NCI-H2107 treated with DMSO at 0.1 percent for 48 hours (cell line): Measurements from ENCODE around the gene QPRT.
"Not testable (repeated sequence)": the region's sequence is repeated elsewhere in the genome, so short reads cannot be mapped to it uniquely, and the experiment has no call there.

Experiments
- DNase-seq: peaks from one replicate; lab custom pipeline; 2025; ENCODE audit not compliant: unreplicated experiment; lab: John Stamatoyannopoulos, UW

Gene QPRT

DNA sequence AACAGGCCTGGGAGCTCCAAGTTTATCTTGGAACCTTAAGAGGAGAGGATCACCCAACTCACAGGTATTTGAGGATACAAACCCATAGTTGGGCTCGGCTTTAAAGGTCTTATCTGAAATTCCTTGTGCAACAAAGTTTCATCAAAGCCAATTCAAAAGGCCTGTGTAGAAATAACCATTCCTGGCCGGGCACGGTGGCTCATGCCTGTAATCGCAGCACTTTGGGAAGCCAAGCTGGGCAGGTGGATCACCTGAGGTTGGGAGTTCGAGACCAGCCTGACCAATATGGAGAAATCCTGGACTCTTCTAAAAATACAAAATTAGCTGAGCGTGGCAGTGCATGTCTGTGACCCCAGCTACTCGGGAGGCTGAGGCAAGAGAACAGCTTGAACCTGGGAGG, 38.1 kb downstream of the QPRT start:
- DNase-seq = no peak

DNA sequence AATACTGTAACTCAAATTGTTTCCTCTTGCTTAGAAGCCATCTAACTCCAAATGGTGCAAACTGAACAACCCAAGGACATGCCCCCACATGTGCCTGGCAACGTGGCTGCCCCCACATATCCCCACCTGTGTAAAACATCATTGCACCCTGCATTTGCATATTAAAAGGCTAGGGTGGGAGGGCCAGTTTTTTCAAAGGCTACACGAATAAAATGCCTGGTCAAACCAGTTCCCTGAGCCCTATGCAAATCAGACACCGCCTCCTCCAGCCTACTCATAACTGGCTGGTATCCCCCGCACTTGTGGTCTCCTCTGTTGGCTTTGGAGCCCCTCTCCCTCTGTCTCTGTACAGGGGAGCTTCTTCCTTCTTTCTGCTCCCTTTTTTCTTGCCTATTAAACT, 40.1 kb downstream of the QPRT start:
- no peak for DNase-seq

DNA sequence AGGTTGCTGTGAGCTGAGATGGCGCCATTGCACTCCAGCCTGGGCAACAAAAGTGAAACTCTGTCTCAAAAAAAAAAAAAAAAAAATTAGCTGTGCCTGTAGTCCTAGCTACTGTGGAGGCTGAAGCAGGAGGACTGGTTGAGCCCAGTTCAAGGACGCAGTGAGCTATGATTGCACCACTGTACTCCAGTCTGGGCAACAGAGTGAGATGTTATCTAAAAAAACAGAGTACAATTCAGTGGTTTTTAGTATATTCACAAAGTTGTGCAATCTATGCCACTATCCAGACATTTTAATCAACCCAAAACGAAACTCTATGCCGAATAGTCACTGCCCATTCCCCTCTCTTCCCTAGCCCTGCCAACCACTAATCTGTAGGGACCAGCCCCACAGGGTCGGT, 41.7 kb downstream of the QPRT start:
- no peak for DNase-seq

DNA sequence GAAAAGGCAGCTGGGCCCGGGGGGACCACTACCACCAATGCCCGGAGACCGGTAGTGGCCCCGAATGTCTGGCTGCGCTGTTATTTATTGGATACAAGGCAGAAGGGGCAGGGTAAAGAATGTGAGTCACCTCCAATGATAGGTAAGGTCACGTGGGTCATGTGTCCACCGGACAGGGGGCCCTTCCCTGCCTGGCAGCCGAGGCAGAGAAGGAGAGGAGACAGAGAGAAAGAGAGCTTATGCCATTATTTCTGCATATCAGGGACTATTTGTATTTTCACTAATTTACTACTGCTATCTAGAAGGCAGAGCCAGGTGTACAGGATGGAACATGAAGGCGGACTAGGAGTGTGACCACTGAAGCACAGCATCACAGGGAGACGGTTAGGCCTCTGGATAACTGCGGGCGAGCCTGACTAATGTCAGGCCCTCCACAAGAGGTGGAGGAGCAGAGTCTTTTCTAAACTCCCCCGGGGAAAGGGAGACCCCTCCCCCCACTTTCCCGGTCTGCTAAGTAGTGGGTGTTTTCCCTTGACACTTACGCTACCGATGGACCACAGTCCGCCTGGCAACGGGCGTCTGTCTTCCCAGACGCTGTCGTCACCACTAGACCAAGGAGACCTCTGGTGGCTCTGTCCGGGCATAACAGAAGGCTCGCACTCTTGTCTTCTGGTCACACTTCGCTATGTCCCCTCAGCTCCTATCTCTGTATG, 42.3 kb downstream of the QPRT start:
- DNase-seq = peak; percentile 50

DNA sequence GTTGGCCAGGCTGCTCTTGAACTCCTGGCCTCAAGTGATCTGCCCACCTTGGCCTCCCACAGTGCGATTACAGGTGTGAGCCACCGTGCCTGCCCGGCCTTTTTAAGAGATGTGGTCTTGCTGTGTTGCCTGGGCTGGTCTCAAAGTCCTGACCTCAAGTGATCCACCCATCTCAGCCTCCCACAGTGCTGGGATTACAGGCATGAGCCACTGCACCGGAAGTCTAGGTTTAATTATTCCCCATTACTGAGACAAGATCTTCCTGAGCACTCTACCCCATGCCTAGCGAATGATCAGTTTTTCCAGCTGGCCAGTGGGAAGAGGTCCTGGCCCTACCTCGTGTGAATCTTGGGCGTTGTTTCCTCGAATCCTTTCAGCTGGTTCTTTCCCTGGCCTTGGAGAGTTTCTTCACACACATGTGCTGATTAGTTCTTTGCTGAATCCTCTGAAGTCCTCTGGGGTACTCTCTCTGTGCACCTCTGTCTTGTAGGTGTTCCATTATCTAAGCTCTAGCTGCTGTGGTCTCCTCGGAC, 47.9 kb downstream of the QPRT start:
- DNase-seq = no peak

DNA sequence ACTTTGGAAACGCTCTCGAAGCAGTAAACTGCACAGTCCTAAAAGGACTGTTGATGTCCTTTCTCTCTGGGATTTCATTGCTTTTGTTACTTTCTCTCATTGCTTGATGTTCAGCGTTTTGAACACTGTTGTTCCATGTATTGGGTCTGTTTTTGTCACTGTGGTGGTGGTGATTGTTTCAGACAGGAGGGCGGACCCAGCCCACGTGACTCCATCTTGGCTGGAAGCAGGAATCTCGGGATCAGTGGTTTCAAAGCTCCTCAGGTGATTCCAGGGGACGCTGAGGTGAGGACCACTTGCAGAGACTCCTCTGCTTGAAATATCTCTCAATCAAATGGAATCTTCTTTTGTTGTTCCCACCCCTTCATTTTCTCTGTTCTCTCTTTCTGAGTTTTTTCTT, 48.5 kb downstream of the QPRT start:
- DNase-seq = no peak

DNA sequence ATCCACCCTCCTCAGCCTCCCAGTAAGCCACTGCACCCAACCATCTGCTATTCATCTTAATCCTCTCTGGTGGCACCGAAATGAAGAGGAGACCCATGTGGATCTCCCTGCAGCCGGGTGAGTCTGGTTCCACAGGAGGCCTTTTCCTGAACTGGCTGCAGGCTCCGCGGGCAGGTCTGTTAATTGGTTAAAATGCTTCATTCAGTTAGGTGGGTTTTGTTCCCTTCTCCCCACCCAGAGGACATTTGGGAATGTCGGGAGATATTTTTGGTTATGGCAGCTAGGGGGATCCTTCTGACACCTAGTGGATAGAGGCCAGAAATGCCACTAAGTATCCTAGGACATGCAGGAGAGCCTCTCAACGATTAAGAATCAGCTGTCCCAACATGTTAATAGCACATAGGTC, 50.1 kb downstream of the QPRT start:
- peak; percentile 70 for DNase-seq

DNA sequence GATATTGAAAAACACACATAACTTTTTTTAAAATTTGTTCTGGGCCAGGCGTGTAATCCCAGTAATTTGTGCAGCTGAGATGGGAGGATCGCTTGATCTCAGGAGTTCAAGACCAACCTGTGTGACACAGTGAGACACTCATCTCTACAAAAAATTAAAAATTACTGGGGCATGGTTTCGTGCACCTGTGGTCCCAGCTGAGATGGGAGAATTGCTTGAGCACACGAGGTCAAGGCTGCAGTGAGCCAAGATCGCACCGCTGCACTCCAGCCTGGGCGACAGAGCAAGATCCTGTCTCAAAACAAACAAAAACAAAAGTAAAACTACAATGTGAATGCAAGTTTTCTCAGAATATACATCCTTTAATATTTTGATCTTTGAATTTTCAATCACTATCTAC, 51.7 kb downstream of the QPRT start:
- DNase-seq = no peak

DNA sequence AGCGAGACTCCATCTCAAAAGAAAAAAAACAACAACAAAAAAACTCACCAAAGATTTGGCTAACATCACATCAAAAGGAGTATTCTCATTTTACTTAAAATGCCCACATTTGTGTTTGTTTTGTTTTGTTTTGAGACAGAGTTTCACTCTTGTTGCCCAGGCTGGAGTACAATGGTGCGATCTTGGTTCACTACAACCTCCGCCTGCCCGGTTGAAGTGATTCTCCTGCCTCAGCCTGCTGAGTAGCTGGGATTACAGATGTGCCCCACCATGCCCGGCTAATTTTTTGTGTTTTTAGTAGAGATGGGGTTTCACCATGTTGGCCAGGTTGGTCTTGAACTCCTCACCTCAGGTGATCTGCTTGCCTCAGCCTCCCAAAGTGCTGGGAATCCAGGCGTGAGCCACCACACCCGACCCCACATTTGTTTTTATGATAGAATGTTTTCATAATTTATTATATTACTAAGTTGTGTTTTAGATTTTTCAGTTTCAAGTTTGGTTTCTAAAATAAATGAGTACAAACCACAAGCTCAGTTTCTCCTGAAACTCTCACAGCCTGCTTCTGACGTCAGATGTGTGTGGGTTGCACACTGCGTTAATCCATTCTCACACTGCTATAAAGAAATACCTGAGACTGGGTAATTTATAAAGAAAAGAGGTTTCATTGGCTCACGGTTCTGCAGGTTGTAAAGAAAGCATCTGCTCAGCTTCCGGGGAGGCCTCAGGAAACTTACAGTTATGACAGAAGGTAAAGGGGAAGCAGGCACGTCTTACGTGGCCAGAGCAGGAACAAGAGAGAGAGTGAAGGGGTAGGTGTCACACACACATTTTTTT, 53.0 kb downstream of the QPRT start:
- not testable (repeated sequence) for DNase-seq

DNA sequence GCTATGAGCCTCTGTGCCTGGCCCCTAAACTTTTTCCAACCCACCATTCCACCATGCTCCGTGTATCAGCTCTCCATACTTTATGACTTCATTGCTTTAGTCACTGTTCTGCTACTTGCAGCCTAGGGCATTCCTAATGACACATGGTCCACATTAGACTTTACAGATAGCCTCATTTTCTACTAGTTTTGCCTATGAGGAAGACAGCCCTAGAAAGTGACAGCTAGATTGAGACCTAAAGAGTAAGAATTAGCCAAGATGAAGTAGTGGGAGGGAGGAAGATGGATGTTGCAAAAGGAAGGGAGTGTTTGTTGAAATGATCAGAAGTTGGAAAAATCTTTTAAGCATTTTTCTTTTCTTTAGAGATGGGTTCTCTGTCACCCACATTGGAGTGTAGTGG, 55.8 kb downstream of the QPRT start:
- no peak for DNase-seq

DNA sequence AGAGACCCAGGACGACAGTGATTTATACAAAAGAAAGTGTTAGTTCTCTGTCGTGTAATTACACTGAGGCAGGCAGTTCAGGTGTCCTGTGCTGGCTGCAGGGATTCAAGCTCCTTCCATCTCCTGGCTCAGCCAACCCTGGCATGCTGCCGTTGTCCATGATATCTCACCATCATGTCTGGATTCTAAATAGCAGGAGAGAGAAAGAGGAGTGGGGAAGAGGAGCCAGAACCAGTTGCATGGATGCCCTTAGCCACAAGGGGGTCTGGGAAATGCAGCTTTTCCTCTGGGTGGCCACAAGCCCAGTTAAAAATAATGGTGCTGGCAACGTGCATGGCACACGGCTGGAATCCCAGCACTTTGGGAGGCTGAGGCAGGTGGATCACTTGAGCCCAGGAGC, 57.1 kb downstream of the QPRT start:
- no peak for DNase-seq

DNA sequence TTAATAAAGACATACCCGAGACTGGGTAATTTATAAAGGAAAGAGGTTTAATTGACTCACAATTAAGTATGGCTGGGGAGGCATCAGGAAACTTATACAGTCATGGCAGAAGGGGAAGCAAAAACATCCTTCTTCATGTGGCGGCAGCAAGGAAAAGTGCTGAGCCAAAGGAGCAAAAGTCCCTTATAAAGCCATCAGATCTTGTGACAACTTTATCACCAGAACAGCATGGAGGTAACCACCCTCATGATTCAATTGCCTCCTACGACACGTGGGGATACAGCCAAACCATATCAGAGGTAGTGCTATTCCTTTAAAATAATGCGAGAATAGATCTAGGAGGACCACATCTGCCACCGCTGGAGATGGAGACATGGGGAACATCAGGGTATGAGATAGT, 57.8 kb downstream of the QPRT start:
- no peak for DNase-seq

DNA sequence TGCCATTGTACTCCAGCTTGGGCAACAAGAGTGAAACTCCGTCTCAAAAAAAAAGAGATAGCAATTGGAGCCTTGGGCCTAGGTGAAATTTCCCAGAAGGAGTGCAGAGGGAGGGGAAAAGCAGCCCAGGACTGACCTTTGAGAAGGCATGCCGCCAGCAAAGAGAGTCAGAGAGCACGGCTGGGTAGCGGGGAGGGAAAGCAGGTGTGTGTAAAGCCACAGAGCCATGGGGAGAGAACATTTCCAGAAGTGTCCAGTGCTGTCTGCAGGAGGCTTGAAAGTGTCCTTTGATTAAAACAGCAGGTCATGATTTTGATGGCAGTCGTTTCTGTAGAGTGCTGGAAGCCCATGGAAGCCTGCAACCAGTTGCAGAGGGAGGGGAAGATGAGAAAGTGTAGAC, 58.7 kb downstream of the QPRT start:
- no peak for DNase-seq

DNA sequence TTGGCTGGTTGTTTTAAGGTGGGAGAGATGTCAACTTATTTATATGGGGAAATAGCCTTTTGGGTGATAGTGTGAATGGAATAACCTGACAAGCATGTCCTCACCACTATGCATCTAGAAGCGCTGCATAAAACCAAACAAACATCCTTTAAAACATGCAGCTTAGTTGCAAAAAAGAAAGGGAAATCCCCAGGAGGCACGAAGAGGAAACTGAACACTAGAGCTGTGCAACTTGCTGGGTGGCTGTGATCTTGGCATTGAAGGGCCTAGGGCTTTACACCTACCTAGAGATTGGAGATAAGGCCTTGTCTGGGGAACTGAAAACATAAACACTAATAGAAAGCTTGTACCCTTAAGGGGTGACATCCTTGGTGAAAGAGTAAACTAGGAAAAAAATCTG, 59.5 kb downstream of the QPRT start:
- DNase-seq = no peak

DNA sequence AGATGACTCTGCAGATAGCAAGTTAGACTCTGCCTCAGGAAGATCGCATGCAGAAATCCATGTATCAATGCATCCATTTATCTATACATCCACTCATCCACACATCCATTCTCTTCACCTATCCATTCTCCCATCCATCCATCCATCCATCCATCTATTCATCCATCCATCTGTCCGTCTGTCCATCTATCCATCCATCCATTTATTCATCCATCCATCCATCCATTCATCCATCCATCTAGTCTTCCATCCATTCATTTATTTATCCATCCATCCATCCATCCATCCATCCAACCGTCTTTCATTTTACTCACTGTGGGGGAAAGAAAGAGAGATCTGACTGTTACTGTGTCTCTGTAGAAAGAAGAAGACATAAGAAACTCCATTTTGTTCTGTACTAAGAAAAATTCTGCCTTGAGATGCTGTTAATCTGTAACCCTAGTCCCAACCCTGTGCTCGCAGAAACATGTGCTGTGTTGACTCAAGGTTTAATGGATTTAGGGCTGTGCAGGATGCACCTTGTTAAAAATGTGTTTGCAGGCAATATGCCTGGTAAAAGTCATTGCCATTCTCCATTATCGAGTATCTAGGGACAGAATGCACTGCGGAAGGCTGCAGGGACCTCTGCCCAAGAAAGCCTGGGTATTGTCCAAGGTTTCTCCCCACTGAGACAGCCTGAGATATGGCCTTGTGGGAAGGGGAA, 61.1 kb downstream of the QPRT start:
- not testable (repeated sequence) for DNase-seq

DNA sequence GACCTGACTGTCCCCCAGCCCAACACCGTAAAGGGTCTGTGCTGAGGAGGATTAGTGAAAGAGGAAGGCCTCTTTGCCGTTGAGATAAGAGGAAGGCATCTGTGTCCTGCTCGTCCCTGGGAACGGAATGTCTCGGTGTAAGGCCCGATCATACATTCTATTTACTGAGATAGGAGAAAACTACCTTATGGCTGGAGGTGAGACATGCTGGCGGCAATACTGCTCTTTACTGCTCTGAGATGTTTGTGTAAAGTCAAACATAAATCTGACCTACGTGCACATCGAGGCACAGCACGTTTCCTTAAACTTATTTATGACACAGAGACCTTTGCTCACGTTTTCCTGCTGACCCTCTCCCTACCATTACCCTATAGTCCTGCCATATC, 61.6 kb downstream of the QPRT start:
- not testable (repeated sequence) for DNase-seq

DNA sequence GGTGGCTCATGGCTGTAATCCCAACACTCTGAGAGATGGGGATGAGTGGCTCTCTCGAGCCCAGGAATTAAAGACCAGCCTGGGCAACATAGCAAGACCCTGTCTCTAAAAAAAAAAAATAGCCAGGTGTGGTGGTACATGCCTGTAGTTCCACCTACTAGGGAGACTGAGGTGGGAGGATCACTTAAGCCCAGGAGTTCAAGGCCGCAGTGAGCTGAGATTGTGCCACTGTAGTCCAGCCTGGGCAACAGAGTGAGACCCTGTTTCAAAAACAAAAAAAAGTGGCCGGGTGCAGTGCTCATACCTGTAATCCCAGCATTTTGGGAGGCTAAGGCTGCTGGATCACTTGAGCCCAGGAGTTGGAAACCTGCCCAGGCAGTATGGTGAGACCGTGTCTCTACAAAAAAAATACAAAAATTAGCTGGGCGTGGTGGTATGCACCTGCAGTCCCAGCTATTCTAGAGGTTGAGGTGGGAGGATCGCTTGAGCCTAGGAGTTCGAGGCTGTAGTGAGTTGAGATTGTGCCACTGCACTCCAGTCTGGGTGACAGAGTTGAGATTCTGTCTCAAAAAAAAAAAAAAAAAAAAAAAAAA, 63.8 kb downstream of the QPRT start:
- DNase-seq = no peak

DNA sequence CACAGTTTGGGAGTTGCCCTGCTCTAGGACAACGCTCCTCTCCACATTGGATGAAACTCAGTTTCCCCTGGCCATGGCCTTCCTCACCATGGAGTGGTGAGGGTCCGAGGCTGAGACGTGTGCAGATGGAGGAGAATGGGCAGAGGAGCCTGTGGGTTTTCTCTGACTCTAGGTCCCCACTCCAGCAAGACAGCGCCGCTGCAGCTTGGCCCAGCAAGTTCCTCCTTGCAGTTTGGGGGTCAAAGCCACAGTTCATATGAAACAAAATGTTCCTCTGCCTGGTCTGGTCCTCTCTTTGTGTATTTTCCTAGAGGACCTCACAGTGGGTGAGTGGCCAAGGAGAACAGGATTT, 64.5 kb downstream of the QPRT start:
- DNase-seq = no peak

DNA sequence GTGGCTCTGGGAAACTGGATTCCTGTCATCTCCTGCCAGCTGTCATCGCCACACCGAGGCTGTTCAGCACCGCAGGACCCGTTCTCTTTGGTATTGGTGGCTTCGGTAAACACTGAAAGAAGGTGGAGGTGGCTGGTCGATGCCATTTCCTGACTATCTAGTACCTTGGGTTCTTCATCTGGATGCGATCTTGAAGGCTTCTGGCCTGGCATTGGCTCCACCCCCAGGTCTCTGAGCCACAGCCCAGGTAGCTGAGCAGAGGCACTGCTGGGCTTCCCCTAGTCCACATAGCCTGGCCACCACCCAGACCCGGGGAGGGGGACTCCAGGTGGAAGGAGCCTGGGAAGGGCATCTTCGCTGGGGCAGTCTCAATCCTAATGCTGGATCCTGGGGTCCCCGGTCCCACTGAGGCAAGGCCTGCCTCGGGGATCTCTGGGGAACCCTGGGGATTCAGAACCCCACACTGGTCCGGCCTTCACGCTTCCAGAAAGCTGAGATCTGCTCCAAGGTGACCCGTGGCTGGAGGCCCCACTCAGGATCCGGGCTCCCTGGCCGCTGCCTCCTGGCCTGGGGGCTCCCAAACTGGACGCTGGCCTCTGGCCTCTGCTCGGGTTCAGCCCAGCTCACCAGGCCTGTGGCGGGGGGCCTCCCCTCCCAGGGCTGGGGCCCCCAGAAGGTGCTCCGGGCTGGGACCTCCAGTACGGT, 65.0 kb downstream of the QPRT start:
- DNase-seq = no peak

DNA sequence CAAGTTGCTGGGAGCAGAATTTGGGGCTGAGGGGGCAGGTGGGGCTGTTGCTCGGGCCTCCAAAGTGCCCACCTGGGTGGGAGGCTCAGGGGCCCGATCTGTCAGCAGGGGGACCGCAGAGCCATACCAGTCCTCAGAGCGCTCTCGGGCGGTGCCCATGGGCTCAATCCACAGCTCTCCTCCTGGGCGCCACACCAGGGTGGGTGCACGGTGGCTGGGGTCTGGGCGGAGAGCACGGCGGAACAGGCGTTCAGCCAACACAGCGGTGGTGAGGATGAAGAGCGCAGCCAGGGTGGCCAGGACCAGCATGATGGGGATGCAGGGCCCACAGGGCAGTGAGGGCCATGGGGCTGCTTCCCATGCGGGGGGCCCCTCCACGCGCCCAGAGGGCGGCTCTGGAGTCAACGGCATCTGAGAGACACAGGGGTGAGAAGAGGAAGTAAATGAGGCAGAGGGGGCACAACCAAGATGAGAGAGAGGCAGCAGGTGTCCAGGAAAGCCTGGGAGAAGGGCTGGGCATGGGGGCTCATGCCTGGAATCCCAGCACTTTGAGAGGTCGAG, 65.6 kb downstream of the QPRT start:
- no peak for DNase-seq
